Measurements from ENCODE around the gene GCN1.

The GCN1 gene

DNA sequence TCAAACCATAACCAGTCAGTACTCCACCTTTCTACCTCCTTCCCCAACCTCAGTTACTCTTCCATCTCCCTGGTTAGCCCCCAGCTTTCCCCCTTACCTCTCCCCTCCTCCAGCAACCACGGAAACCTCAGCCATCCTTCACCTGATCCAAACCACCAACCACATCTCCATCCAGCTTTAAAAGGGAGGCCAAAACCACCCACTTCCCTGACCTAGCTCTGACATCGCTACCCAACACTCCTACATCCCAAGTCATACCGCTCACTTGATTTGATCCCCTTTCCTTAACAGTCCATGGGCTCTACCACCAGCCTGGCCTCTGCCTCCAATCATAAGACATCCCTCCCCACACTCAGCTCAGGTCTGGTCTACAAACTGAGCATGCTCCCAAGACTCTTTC is 79.4 kb downstream of the GCN1 start (continued):
- TF ChIP-seq ZNF16 (tag by site-specific recombination; IDR thresholded peaks at IDR 0.05; ENCODE audit: low read depth), result no peak
- TF ChIP-seq ZSCAN18 (tag by site-specific recombination; IDR thresholded peaks at IDR 0.05), result no peak
- TF ChIP-seq ZNF214 (tag by site-specific recombination; IDR thresholded peaks at IDR 0.05; ENCODE audit: borderline replicate concordance), result no peak
- TF ChIP-seq, protein P1, sequence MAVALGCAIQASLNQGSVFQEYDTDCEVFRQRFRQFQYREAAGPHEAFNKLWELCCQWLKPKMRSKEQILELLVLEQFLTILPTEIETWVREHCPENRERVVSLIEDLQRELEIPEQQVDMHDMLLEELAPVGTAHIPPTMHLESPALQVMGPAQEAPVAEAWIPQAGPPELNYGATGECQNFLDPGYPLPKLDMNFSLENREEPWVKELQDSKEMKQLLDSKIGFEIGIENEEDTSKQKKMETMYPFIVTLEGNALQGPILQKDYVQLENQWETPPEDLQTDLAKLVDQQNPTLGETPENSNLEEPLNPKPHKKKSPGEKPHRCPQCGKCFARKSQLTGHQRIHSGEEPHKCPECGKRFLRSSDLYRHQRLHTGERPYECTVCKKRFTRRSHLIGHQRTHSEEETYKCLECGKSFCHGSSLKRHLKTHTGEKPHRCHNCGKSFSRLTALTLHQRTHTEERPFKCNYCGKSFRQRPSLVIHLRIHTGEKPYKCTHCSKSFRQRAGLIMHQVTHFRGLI (tag by site-specific recombination; IDR thresholded peaks at IDR 0.05), result no peak
- peak; percentile 65 for TF ChIP-seq PRDM10 (tag by site-specific recombination; IDR thresholded peaks at IDR 0.05)
- TF ChIP-seq ZNF48 (tag by site-specific recombination; IDR thresholded peaks at IDR 0.05), result no peak
- peak; percentile 92 for TF ChIP-seq EGR2 (tag by site-specific recombination; IDR thresholded peaks at IDR 0.05; ENCODE audit: low read depth)
- no peak for TF ChIP-seq HOXA7 (CRISPR knock-in tag; IDR thresholded peaks at IDR 0.05; ENCODE audit: borderline replicate concordance)
- TF ChIP-seq, protein P2, sequence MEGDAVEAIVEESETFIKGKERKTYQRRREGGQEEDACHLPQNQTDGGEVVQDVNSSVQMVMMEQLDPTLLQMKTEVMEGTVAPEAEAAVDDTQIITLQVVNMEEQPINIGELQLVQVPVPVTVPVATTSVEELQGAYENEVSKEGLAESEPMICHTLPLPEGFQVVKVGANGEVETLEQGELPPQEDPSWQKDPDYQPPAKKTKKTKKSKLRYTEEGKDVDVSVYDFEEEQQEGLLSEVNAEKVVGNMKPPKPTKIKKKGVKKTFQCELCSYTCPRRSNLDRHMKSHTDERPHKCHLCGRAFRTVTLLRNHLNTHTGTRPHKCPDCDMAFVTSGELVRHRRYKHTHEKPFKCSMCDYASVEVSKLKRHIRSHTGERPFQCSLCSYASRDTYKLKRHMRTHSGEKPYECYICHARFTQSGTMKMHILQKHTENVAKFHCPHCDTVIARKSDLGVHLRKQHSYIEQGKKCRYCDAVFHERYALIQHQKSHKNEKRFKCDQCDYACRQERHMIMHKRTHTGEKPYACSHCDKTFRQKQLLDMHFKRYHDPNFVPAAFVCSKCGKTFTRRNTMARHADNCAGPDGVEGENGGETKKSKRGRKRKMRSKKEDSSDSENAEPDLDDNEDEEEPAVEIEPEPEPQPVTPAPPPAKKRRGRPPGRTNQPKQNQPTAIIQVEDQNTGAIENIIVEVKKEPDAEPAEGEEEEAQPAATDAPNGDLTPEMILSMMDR (tag by site-specific recombination; IDR thresholded peaks at IDR 0.05), result no peak
- peak; percentile 16; the same call in 1 of the 2 replicates for TF ChIP-seq ZBTB17 (tag by site-specific recombination; IDR thresholded peaks at IDR 0.05)
- TF ChIP-seq ZNF626 (tag by site-specific recombination; IDR thresholded peaks at IDR 0.05), result no peak
- TF ChIP-seq ZFHX2 (tag by site-specific recombination; conservative IDR thresholded peaks at IDR 0.05), result peak; percentile 74
- no peak for TF ChIP-seq ZNF670 (tag by site-specific recombination; IDR thresholded peaks at IDR 0.05; ENCODE audit: low read depth)
- peak; percentile 70; the same call in 1 of the 2 replicates for TF ChIP-seq ZNF600 (tag by site-specific recombination; IDR thresholded peaks at IDR 0.05)
- TF ChIP-seq ZNF391 (tag by site-specific recombination; IDR thresholded peaks at IDR 0.05; ENCODE audit: borderline replicate concordance, low read depth), result no peak
- TF ChIP-seq ZNF354C (tag by site-specific recombination; IDR thresholded peaks at IDR 0.05; ENCODE audit: borderline replicate concordance, low read depth), result no peak
- no peak for TF ChIP-seq ZFP3 (tag by site-specific recombination; IDR thresholded peaks at IDR 0.05; ENCODE audit: low read depth)
- TF ChIP-seq ZNF660 (tag by site-specific recombination; IDR thresholded peaks at IDR 0.05), result no peak
- TF ChIP-seq ZNF248 (tag by site-specific recombination; IDR thresholded peaks at IDR 0.05), result no peak
- no peak for TF ChIP-seq ZNF280C (tag by site-specific recombination; IDR thresholded peaks at IDR 0.05)
- no peak for TF ChIP-seq SP2 (tag by site-specific recombination; IDR thresholded peaks at IDR 0.05)
- peak; percentile 57; the same call in 1 of the 2 replicates for TF ChIP-seq ZNF10 (tag by site-specific recombination; IDR thresholded peaks at IDR 0.05)
- TF ChIP-seq ZNF571 (tag by site-specific recombination; IDR thresholded peaks at IDR 0.05), result no peak
